C4-2B (cell line): ENCODE measurements around the gene DAPK1.

Experiments
- ZFX ChIP-seq: fragments of 450-650 bp; IDR thresholded peaks from 2 replicates; pipeline ENCODE4 v1.6.1; 2017
- TF ChIP-seq, protein P1 (sequence below): fragments of 450-650 bp; conservative IDR thresholded peaks from 2 replicates; pipeline ENCODE4 v1.5.1; 2017; ENCODE audit warnings: mild to moderate bottlenecking

DNA sequence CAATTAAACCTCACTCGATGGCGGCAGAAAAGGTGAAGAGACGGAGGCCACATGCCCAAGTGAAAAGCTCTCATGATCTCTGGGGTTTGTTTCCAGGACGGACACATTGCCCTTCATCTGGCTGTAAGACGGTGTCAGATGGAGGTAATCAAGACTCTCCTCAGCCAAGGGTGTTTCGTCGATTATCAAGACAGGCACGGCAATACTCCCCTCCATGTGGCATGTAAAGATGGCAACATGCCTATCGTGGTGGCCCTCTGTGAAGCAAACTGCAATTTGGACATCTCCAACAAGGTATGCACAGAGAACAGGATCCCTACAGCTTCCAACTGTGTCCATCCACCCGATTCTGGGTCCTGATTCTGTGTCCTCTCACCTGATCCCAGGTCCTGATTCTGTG lies 153.8 kb downstream of the DAPK1 start:
- TF ChIP-seq, protein P1, sequence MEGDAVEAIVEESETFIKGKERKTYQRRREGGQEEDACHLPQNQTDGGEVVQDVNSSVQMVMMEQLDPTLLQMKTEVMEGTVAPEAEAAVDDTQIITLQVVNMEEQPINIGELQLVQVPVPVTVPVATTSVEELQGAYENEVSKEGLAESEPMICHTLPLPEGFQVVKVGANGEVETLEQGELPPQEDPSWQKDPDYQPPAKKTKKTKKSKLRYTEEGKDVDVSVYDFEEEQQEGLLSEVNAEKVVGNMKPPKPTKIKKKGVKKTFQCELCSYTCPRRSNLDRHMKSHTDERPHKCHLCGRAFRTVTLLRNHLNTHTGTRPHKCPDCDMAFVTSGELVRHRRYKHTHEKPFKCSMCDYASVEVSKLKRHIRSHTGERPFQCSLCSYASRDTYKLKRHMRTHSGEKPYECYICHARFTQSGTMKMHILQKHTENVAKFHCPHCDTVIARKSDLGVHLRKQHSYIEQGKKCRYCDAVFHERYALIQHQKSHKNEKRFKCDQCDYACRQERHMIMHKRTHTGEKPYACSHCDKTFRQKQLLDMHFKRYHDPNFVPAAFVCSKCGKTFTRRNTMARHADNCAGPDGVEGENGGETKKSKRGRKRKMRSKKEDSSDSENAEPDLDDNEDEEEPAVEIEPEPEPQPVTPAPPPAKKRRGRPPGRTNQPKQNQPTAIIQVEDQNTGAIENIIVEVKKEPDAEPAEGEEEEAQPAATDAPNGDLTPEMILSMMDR, result no peak
- no peak for TF ChIP-seq ZFX
